Endothelial cell (in vitro differentiated cells): ENCODE measurements around the gene RBM33. TPM values are rescaled to one million over a fixed set of nuclear protein-coding genes. Genes with fewer than 3 reads are reported as not detected.

Source experiments
- DNase-seq: peaks from one replicate; pipeline ENCODE4 v3.0.0; 2021; ENCODE audit warnings: low spot score
- H3K27ac Mint-ChIP-seq: one replicate; pipeline ENCODE4 v1.8.0; 2021; ENCODE audit warnings: mixed read lengths, inconsistent platforms; ENCODE audit not compliant: unreplicated experiment
- H3K27me3 Mint-ChIP-seq: one replicate; pipeline ENCODE4 v1.8.0; 2021; ENCODE audit warnings: mild to moderate bottlenecking, moderate library complexity, mixed read lengths, inconsistent platforms; ENCODE audit not compliant: unreplicated experiment
- H3K36me3 Mint-ChIP-seq: one replicate; pipeline ENCODE4 v1.8.0; 2021; ENCODE audit warnings: mild to moderate bottlenecking, low read depth, mixed read lengths, inconsistent platforms; ENCODE audit not compliant: unreplicated experiment
- H3K4me1 Mint-ChIP-seq: one replicate; pipeline ENCODE4 v1.8.0; 2021; ENCODE audit warnings: mild to moderate bottlenecking, mixed read lengths, inconsistent platforms; ENCODE audit not compliant: unreplicated experiment
- H3K4me3 Mint-ChIP-seq: one replicate; pipeline ENCODE4 v1.8.0; 2021; ENCODE audit warnings: mild to moderate bottlenecking, mixed read lengths, inconsistent platforms; ENCODE audit not compliant: unreplicated experiment
- H3K9me3 Mint-ChIP-seq: one replicate; pipeline ENCODE4 v1.8.0; 2021; ENCODE audit warnings: mixed read lengths, inconsistent platforms; ENCODE audit not compliant: unreplicated experiment
- total RNA-seq: library from RNA; stranded (reverse); fragmentation: NEBNext Ultra II Directional; extraction: Animal tissue kit (Norgen Biotek cat#: 25700); gene quantifications from one replicate; pipeline ENCODE4 v1.2.1, GENCODE V29; 2021; ENCODE audit not compliant: unreplicated experiment
- TF ChIP-seq, protein P1 (sequence below): fragments of 200-600 bp; sonication (generic); IDR thresholded peaks from one replicate; pipeline ENCODE4 v1.5.0; 2021; ENCODE audit warnings: antibody characterized with exemption; ENCODE audit not compliant: unreplicated experiment

The RBM33 gene
- total RNA-seq, 1 donor from 2014 or later: 65.3 TPM

DNA sequence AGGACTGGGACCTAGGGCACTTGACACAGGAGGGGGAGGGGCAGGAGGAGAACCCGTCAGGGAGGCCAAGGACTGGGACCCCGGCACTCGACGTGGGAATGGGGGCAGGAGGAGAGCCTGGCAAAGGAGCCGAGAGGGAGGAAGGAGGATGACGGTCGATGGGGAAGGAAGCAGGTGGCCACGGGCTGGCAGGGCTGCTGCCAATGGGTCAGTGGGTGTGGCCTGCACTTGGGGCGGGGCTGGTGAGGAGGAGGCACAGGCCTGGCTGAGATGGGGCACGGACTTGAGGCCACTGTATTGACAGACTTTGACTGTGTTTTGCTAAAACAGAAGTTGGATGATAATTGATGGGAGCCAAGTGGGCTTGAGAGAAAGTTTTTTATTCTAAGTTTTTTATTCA, 68.9 kb downstream of the RBM33 start:
- Mint-ChIP-seq H3K27me3 (peaks cover 7% of the 10 kb centered on the region), H3K27ac (peak overlapping the region; percentile 38), H3K36me3 (peaks cover 40% of the 10 kb centered on the region), H3K4me1 (no peaks in the 10 kb centered on the region), H3K4me3 (peak overlapping the region; percentile 49), H3K9me3 (no peaks in the 10 kb centered on the region)
- DNase-seq: no peak
- TF ChIP-seq, protein P1, sequence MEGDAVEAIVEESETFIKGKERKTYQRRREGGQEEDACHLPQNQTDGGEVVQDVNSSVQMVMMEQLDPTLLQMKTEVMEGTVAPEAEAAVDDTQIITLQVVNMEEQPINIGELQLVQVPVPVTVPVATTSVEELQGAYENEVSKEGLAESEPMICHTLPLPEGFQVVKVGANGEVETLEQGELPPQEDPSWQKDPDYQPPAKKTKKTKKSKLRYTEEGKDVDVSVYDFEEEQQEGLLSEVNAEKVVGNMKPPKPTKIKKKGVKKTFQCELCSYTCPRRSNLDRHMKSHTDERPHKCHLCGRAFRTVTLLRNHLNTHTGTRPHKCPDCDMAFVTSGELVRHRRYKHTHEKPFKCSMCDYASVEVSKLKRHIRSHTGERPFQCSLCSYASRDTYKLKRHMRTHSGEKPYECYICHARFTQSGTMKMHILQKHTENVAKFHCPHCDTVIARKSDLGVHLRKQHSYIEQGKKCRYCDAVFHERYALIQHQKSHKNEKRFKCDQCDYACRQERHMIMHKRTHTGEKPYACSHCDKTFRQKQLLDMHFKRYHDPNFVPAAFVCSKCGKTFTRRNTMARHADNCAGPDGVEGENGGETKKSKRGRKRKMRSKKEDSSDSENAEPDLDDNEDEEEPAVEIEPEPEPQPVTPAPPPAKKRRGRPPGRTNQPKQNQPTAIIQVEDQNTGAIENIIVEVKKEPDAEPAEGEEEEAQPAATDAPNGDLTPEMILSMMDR: no peak

DNA sequence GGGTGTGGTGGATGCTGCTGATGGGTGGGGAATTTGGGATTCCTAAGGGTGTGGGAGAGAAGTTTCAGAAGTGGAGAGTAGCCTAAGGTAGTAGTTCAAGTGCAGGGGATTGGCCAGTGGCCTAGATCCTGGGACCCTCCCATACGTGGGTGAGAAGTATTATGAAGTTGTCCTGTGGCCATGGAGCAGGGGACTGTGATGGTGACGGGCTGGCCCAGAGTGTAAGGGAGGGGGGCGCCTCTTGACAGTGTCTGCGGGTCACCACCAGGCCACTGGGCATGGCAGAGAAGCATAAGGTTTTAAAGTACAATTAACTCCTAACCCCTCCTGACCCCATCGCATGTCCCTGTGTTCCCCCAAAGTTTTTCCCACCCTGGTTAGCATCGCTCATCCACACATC, 70.2 kb downstream of the RBM33 start:
- H3K27ac Mint-ChIP-seq: no peak overlapping the region
- H3K27me3 Mint-ChIP-seq: peaks cover 7% of the 10 kb centered on the region
- H3K9me3 Mint-ChIP-seq: no peaks in the 10 kb centered on the region
- peak overlapping the region; percentile 13 for H3K4me3 Mint-ChIP-seq
- TF ChIP-seq, protein P1: no peak
- H3K36me3 Mint-ChIP-seq: peaks cover 40% of the 10 kb centered on the region
- H3K4me1 Mint-ChIP-seq: no peaks in the 10 kb centered on the region
- DNase-seq: no peak

DNA sequence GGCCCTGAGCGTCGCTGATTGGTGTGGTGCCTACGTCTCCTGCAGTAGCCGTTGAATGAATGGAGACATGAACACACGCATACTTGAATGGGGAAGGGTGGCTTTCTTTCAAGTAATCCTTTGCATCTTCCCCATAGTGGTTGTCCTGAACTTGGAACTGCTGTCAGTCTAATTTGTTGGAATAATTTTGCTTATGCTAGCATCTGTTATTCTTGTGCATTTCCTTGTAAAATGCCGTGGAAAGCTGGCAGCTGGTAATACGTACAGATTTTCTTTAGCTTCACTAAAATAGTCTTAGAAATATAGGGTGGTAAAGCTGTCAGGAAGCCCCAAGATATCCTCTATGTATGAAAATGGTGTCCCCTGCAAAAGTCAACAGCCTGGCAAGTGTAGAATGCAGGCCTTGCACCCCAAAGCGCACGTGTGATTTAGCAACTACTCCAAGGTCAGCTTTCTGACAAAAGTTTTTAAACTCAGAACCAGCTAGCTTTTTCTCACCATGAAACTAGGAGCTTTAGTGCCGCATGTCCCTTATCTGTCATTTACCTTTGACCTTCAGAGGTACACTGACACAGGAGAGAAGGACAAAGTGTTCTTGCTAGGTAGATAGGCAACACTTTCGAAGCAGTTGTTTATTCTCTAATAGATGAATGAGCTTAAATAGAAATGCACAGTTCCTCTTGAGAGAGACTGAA, 70.8 kb downstream of the RBM33 start:
- H3K27me3 Mint-ChIP-seq: peaks cover 7% of the 10 kb centered on the region
- no peaks in the 10 kb centered on the region for H3K4me1 Mint-ChIP-seq
- H3K27ac Mint-ChIP-seq: no peak overlapping the region

DNA sequence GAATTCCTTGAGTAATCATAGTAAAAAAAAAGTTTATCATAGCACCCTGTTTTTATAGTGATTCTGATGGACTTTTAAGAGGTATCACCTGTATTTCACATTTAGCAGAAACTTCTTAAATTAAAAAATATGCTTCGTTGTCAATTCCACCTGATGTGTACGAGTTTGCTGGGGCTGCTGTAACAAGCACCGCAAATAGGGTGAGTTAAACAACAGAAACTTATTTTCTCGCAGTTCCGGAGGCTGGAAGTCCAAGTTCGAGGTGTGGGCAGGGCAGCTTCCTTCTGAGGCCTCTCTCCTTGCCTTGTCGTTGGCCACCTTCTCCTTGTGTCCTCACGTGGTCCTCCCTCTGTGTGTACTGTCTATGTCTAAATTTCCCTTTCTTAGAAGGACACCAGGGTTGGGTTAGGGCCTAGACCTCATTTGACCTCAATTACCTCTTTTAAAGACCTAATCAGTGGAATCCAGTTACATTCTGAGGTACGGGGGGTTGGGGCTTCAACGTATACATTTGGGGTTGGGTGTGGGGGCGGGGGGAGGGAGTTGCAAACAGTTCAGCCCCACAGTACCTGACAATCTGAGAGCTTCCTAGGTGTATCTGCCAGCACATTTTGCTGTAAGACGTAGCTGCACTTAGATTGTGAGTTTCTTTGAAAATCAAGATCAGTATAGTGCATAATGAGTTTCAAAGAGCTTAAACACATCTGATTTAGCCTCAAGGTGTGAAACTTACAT, 72.7 kb downstream of the RBM33 start:
- H3K9me3 Mint-ChIP-seq: no peaks in the 10 kb centered on the region
- TF ChIP-seq, protein P1: no peak
- H3K27ac Mint-ChIP-seq: no peak overlapping the region
- peaks cover 7% of the 10 kb centered on the region for H3K27me3 Mint-ChIP-seq
- no peak for DNase-seq
- H3K4me1 Mint-ChIP-seq: no peaks in the 10 kb centered on the region
- no peak overlapping the region for H3K4me3 Mint-ChIP-seq
- peaks cover 27% of the 10 kb centered on the region for H3K36me3 Mint-ChIP-seq

More for the DNA sequence above, 70.8 kb downstream of the RBM33 start:
- TF ChIP-seq, protein P1: no peak
- Mint-ChIP-seq H3K4me3 (no peak overlapping the region), H3K9me3 (no peaks in the 10 kb centered on the region), H3K36me3 (peaks cover 40% of the 10 kb centered on the region)
- DNase-seq: no peak

DNA sequence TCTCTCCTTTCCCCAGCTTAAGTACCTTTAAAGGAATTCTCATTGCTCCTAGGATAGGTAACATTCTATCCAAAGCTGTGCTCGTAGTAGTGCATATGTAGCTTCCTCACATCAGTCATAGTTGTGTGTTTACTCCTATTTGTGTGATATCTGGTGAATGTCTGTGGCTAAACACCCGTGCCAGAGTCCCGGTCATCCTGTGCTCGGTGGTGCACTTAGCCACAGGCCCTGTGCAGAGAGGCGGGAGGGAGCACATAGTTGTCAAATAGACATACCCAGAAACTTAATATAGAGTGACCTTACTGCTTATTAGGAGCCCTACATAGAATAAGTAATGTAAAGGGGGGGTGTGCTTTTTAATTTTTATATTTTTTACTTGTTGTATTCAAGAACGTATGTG, 76.6 kb downstream of the RBM33 start:
- H3K27me3 Mint-ChIP-seq: peaks cover 1% of the 10 kb centered on the region
- H3K4me3 Mint-ChIP-seq: no peak overlapping the region
- TF ChIP-seq, protein P1: no peak
- H3K27ac Mint-ChIP-seq: no peak overlapping the region
- no peak for DNase-seq
- peaks cover 5% of the 10 kb centered on the region for H3K4me1 Mint-ChIP-seq
- no peaks in the 10 kb centered on the region for H3K36me3 Mint-ChIP-seq
- no peaks in the 10 kb centered on the region for H3K9me3 Mint-ChIP-seq
